ENCODE data around the gene DAB1.
"Not testable (repeated sequence)": the region's sequence is repeated elsewhere in the genome, so short reads cannot be mapped to it uniquely, and the experiment has no call there.

Gene DAB1

GRCh38 chr1:57234459-57234858 is 189.4 kb downstream of the DAB1 start:
- Mint-ChIP-seq H3K36me3 (ENCODE audit: low read depth) (no peaks in the 10 kb centered on the region), H3K27me3 (no peaks in the 10 kb centered on the region), H3K9me3 (no peaks in the 10 kb centered on the region), H3K4me1 (no peaks in the 10 kb centered on the region), H3K27ac (no peak overlapping the region), H3K4me3 (no peak overlapping the region)
- no peak for ATAC-seq
- DNase-seq, result no peak

GRCh38 chr1:57232500-57232899 is 191.4 kb downstream of the DAB1 start:
- DNase-seq (no peak), ATAC-seq (no peak)
- H3K27me3 Mint-ChIP-seq, result no peaks in the 10 kb centered on the region
- H3K4me3 Mint-ChIP-seq, result no peak overlapping the region
- no peaks in the 10 kb centered on the region for H3K4me1 Mint-ChIP-seq
- no peak overlapping the region for H3K27ac Mint-ChIP-seq
- no peaks in the 10 kb centered on the region for H3K36me3 Mint-ChIP-seq (ENCODE audit: low read depth)
- no peaks in the 10 kb centered on the region for H3K9me3 Mint-ChIP-seq

- ATAC-seq (no peak), DNase-seq (no peak)
- H3K4me3 Mint-ChIP-seq, result no peak overlapping the region
- H3K27ac Mint-ChIP-seq, result no peak overlapping the region
- H3K4me1 Mint-ChIP-seq, result no peaks in the 10 kb centered on the region
- H3K9me3 Mint-ChIP-seq, result no peaks in the 10 kb centered on the region
- H3K36me3 Mint-ChIP-seq (ENCODE audit: low read depth), result no peaks in the 10 kb centered on the region
- no peaks in the 10 kb centered on the region for H3K27me3 Mint-ChIP-seq
Observed at GRCh38 chr1:57229998-57230397, 193.9 kb downstream of the DAB1 start.

GRCh38 chr1:57229076-57229475 is 194.8 kb downstream of the DAB1 start:
- H3K27me3 Mint-ChIP-seq, result no peaks in the 10 kb centered on the region
- DNase-seq (no peak), ATAC-seq (no peak)
- H3K4me3 Mint-ChIP-seq, result no peak overlapping the region
- H3K36me3 Mint-ChIP-seq (ENCODE audit: low read depth), result no peaks in the 10 kb centered on the region
- H3K27ac Mint-ChIP-seq, result no peak overlapping the region
- no peaks in the 10 kb centered on the region for H3K4me1 Mint-ChIP-seq
- no peaks in the 10 kb centered on the region for H3K9me3 Mint-ChIP-seq

GRCh38 chr1:57222801-57223200 is 201.1 kb downstream of the DAB1 start:
- no peak for ATAC-seq
- no peak for DNase-seq
- Mint-ChIP-seq H3K27me3 (peaks cover 1% of the 10 kb centered on the region), H3K36me3 (ENCODE audit: low read depth) (no peaks in the 10 kb centered on the region), H3K4me3 (no peak overlapping the region), H3K4me1 (no peaks in the 10 kb centered on the region), H3K27ac (no peak overlapping the region), H3K9me3 (no peaks in the 10 kb centered on the region)

- no peaks in the 10 kb centered on the region for H3K4me1 Mint-ChIP-seq
- no peak overlapping the region for H3K27ac Mint-ChIP-seq
- no peaks in the 10 kb centered on the region for H3K9me3 Mint-ChIP-seq
- DNase-seq (no peak), ATAC-seq (no peak)
- no peak overlapping the region for H3K4me3 Mint-ChIP-seq
- H3K36me3 Mint-ChIP-seq (ENCODE audit: low read depth), result no peaks in the 10 kb centered on the region
- peaks cover 1% of the 10 kb centered on the region for H3K27me3 Mint-ChIP-seq
Observed at GRCh38 chr1:57222307-57222706, 201.6 kb downstream of the DAB1 start.

GRCh38 chr1:57220905-57221304 is 203.0 kb downstream of the DAB1 start:
- H3K4me1 Mint-ChIP-seq; H3K9me3 Mint-ChIP-seq; H3K4me3 Mint-ChIP-seq; DNase-seq; H3K27me3 Mint-ChIP-seq; H3K36me3 Mint-ChIP-seq (ENCODE audit: low read depth); ATAC-seq; H3K27ac Mint-ChIP-seq: not testable (repeated sequence)

- ATAC-seq, result no peak
- no peaks in the 10 kb centered on the region for H3K9me3 Mint-ChIP-seq
Observed at GRCh38 chr1:57218487-57219079, 205.3 kb downstream of the DAB1 start.

GRCh38 chr1:57217905-57218304 is 206.0 kb downstream of the DAB1 start:
- H3K9me3 Mint-ChIP-seq, result no peaks in the 10 kb centered on the region
- DNase-seq (no peak), ATAC-seq (no peak)
- H3K27me3 Mint-ChIP-seq, result peaks cover 1% of the 10 kb centered on the region
- H3K36me3 Mint-ChIP-seq (ENCODE audit: low read depth), result no peaks in the 10 kb centered on the region
- H3K27ac Mint-ChIP-seq, result no peak overlapping the region
- H3K4me1 Mint-ChIP-seq, result no peaks in the 10 kb centered on the region
- no peak overlapping the region for H3K4me3 Mint-ChIP-seq

More at GRCh38 chr1:57218487-57219079, 205.3 kb downstream of the DAB1 start:
- H3K4me3 Mint-ChIP-seq, result no peak overlapping the region
- peaks cover 1% of the 10 kb centered on the region for H3K27me3 Mint-ChIP-seq
- H3K36me3 Mint-ChIP-seq (ENCODE audit: low read depth), result no peaks in the 10 kb centered on the region
- H3K4me1 Mint-ChIP-seq, result no peaks in the 10 kb centered on the region
- DNase-seq, result no peak
- H3K27ac Mint-ChIP-seq, result no peak overlapping the region

GRCh38 chr1:57214951-57215575 is 208.8 kb downstream of the DAB1 start:
- Mint-ChIP-seq H3K4me3 (no peak overlapping the region), H3K27me3 (no peaks in the 10 kb centered on the region), H3K4me1 (no peaks in the 10 kb centered on the region), H3K27ac (no peak overlapping the region), H3K36me3 (ENCODE audit: low read depth) (no peaks in the 10 kb centered on the region), H3K9me3 (no peaks in the 10 kb centered on the region)
- ATAC-seq (no peak), DNase-seq (no peak)

- Mint-ChIP-seq H3K27ac (no peak overlapping the region), H3K9me3 (no peaks in the 10 kb centered on the region), H3K4me1 (no peaks in the 10 kb centered on the region), H3K27me3 (no peaks in the 10 kb centered on the region), H3K4me3 (no peak overlapping the region), H3K36me3 (ENCODE audit: low read depth) (no peaks in the 10 kb centered on the region)
- ATAC-seq (no peak), DNase-seq (no peak)
Observed at GRCh38 chr1:57210881-57211280, 213.0 kb downstream of the DAB1 start.

GRCh38 chr1:57209495-57209894 is 214.4 kb downstream of the DAB1 start:
- no peaks in the 10 kb centered on the region for H3K36me3 Mint-ChIP-seq (ENCODE audit: low read depth)
- no peak for ATAC-seq
- DNase-seq, result no peak
- no peaks in the 10 kb centered on the region for H3K9me3 Mint-ChIP-seq
- H3K27me3 Mint-ChIP-seq, result no peaks in the 10 kb centered on the region
- H3K4me3 Mint-ChIP-seq, result no peak overlapping the region
- no peak overlapping the region for H3K27ac Mint-ChIP-seq
- H3K4me1 Mint-ChIP-seq, result no peaks in the 10 kb centered on the region

GRCh38 chr1:57208741-57209302 is 215.0 kb downstream of the DAB1 start:
- no peaks in the 10 kb centered on the region for H3K36me3 Mint-ChIP-seq (ENCODE audit: low read depth)
- H3K27me3 Mint-ChIP-seq, result no peaks in the 10 kb centered on the region
- no peak for DNase-seq
- no peak for ATAC-seq
- no peak overlapping the region for H3K4me3 Mint-ChIP-seq
- no peaks in the 10 kb centered on the region for H3K4me1 Mint-ChIP-seq
- H3K27ac Mint-ChIP-seq, result no peak overlapping the region
- no peaks in the 10 kb centered on the region for H3K9me3 Mint-ChIP-seq

- Mint-ChIP-seq H3K9me3 (no peaks in the 10 kb centered on the region), H3K27me3 (no peaks in the 10 kb centered on the region), H3K36me3 (ENCODE audit: low read depth) (no peaks in the 10 kb centered on the region), H3K4me3 (no peak overlapping the region), H3K27ac (no peak overlapping the region), H3K4me1 (no peaks in the 10 kb centered on the region)
- no peak for DNase-seq
- ATAC-seq, result no peak
Observed at GRCh38 chr1:57206038-57206437, 217.8 kb downstream of the DAB1 start.

GRCh38 chr1:57204942-57205787 is 218.7 kb downstream of the DAB1 start:
- Mint-ChIP-seq H3K4me3 (no peak overlapping the region), H3K27ac (no peak overlapping the region), H3K36me3 (ENCODE audit: low read depth) (no peaks in the 10 kb centered on the region), H3K9me3 (no peaks in the 10 kb centered on the region), H3K27me3 (no peaks in the 10 kb centered on the region), H3K4me1 (no peaks in the 10 kb centered on the region)
- DNase-seq (no peak), ATAC-seq (no peak)
